ENCODE measurements around the gene ADIPOQ. TPM values are rescaled to one million over a fixed set of nuclear protein-coding genes. Genes with fewer than 3 reads are reported as not detected.

Gene ADIPOQ
- polyA plus RNA-seq, 3 donors: not detected

DNA sequence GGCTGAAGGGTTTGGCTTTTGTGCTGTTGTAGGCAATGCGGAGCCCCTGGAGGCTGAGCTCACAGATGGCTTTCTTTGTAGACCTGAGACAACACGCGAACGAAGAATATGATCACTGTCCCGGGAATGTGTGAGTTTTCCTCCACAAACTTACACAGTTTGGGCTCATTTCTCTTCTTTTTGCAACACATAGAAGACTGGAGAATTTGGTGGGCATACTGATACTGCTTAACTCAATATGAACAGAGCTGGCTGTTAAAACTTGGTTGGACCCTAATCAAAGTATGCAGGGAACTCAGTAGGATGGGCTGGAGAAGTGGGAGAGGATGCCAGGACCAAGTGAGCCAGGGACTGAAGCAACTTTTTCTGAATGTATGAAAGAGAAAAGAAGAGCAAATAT is 24.0 kb upstream of the ADIPOQ start:
- intact Hi-C loops (cut with micrococcal nuclease): no loop called here
- WGBS (ENCODE audit: insufficient coverage): no CpG with 5 or more reads among the region's 5 CpGs

DNA sequence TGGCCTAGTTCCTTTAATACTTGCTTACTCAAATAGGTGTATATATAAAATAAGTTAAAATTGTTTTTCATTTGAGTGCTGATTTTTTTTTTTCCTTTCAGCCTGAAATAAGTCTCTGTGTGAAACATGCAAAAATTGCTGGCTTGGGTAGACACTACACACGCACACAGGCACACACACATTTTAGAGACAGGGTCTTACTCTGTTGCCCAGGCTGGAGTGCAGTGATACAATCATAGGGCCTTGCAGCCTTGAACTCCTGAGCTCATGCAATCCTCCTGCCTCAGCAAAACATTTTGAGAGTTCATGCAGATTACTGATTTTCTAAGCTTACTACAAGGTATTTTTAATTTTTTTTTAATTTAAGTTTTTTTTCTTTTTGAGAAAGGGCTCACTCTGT is 23.6 kb upstream of the ADIPOQ start:
- Mint-ChIP-seq H3K4me1 (peaks cover 16% of the 10 kb centered on the region), H3K27me3 (ENCODE audit: low read depth in 3 of 3) (peaks cover 10 to 18% (median 14%) of the 10 kb centered on the region in 3 donors), H3K4me3 (no peak overlapping the region), H3K27ac (peak overlapping the region in 1 of 7 donors; percentile 54), H3K9me3 (peaks cover 0 to 2% (median 0%) of the 10 kb centered on the region in 7 donors), H3K36me3 (no peaks in the 10 kb centered on the region)
- no peak overlapping the region for H3K27ac ChIP-seq (ENCODE audit: low read depth in 1 of 2, low read length in 2 of 2)
- H3K4me1 ChIP-seq (ENCODE audit: control insufficient read depth in 1 of 2, insufficient read depth in 2 of 2, low read length in 2 of 2): peaks cover 8 to 10% of the 10 kb centered on the region in 2 donors
- H3K4me3 ChIP-seq (replicated peaks in 1 of 3; ENCODE audit: low read depth in 2 of 3, low read length in 3 of 3): no peak overlapping the region
- no peaks in the 10 kb centered on the region for H3K36me3 ChIP-seq (replicated peaks in 1 of 2; ENCODE audit: control insufficient read depth in 1 of 2, insufficient read depth in 2 of 2, low read length in 2 of 2)
- H3K27me3 ChIP-seq (ENCODE audit: control insufficient read depth in 2 of 2, insufficient read depth in 2 of 2, low read length in 2 of 2): peaks cover 4 to 8% of the 10 kb centered on the region in 2 donors
- no peaks in the 10 kb centered on the region for H3K9me3 ChIP-seq (replicated peaks in 1 of 2; ENCODE audit: control insufficient read depth in 1 of 2, insufficient read depth in 1 of 2, low read length in 2 of 2)
- TF ChIP-seq, protein P1, sequence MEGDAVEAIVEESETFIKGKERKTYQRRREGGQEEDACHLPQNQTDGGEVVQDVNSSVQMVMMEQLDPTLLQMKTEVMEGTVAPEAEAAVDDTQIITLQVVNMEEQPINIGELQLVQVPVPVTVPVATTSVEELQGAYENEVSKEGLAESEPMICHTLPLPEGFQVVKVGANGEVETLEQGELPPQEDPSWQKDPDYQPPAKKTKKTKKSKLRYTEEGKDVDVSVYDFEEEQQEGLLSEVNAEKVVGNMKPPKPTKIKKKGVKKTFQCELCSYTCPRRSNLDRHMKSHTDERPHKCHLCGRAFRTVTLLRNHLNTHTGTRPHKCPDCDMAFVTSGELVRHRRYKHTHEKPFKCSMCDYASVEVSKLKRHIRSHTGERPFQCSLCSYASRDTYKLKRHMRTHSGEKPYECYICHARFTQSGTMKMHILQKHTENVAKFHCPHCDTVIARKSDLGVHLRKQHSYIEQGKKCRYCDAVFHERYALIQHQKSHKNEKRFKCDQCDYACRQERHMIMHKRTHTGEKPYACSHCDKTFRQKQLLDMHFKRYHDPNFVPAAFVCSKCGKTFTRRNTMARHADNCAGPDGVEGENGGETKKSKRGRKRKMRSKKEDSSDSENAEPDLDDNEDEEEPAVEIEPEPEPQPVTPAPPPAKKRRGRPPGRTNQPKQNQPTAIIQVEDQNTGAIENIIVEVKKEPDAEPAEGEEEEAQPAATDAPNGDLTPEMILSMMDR (IDR thresholded peaks at IDR 0.05): no peak
- DNase-seq: no peak
- WGBS (ENCODE audit: insufficient coverage): 100% methylated on average over 1 of the region's 1 CpG
- intact Hi-C loops (cut with micrococcal nuclease): no loop called here
- no peak overlapping the region for H3K4me2 ChIP-seq (replicated peaks; ENCODE audit: extremely low read depth, low read length, poor library complexity, severe bottlenecking)
- H3K79me2 ChIP-seq (ENCODE audit: insufficient read depth, low read length): no peaks in the 10 kb centered on the region
- H3K9ac ChIP-seq (ENCODE audit: insufficient read depth, low read length, poor library complexity, severe bottlenecking): no peak overlapping the region
- no peaks in the 10 kb centered on the region for H4K20me1 ChIP-seq (ENCODE audit: insufficient read depth, low read length)
- no peak overlapping the region for H2AFZ ChIP-seq (ENCODE audit: insufficient read depth, low read depth, low read length, poor library complexity, severe bottlenecking)

More for the DNA sequence above, 24.0 kb upstream of the ADIPOQ start:
- H3K36me3 ChIP-seq (replicated peaks in 1 of 2; ENCODE audit: control insufficient read depth in 1 of 2, insufficient read depth in 2 of 2, low read length in 2 of 2): no peaks in the 10 kb centered on the region
- H3K79me2 ChIP-seq (ENCODE audit: insufficient read depth, low read length): no peaks in the 10 kb centered on the region
- TF ChIP-seq, protein P1 (IDR thresholded peaks at IDR 0.05): no peak
- DNase-seq: no peak
- no peaks in the 10 kb centered on the region for H3K36me3 Mint-ChIP-seq
- H2AFZ ChIP-seq (ENCODE audit: insufficient read depth, low read depth, low read length, poor library complexity, severe bottlenecking): no peak overlapping the region
- no peaks in the 10 kb centered on the region for H4K20me1 ChIP-seq (ENCODE audit: insufficient read depth, low read length)
- H3K9me3 ChIP-seq (replicated peaks in 1 of 2; ENCODE audit: control insufficient read depth in 1 of 2, insufficient read depth in 1 of 2, low read length in 2 of 2): no peaks in the 10 kb centered on the region
- H3K27me3 Mint-ChIP-seq (ENCODE audit: low read depth in 3 of 3): peaks cover 8 to 19% (median 12%) of the 10 kb centered on the region in 3 donors
- no peak overlapping the region for H3K9ac ChIP-seq (ENCODE audit: insufficient read depth, low read length, poor library complexity, severe bottlenecking)
- no peak overlapping the region for H3K27ac ChIP-seq (ENCODE audit: low read depth in 1 of 2, low read length in 2 of 2)
- no peak overlapping the region for H3K4me2 ChIP-seq (replicated peaks; ENCODE audit: extremely low read depth, low read length, poor library complexity, severe bottlenecking)
- peaks cover 2 to 6% of the 10 kb centered on the region in 2 donors for H3K27me3 ChIP-seq (ENCODE audit: control insufficient read depth in 2 of 2, insufficient read depth in 2 of 2, low read length in 2 of 2)
- H3K4me3 Mint-ChIP-seq: no peak overlapping the region
- peaks cover 16% of the 10 kb centered on the region for H3K4me1 Mint-ChIP-seq
- no peak overlapping the region for H3K27ac Mint-ChIP-seq
- peaks cover 8 to 10% of the 10 kb centered on the region in 2 donors for H3K4me1 ChIP-seq (ENCODE audit: control insufficient read depth in 1 of 2, insufficient read depth in 2 of 2, low read length in 2 of 2)
- peaks cover 0 to 2% (median 0%) of the 10 kb centered on the region in 7 donors for H3K9me3 Mint-ChIP-seq
- no peak overlapping the region for H3K4me3 ChIP-seq (replicated peaks in 1 of 3; ENCODE audit: low read depth in 2 of 3, low read length in 3 of 3)
